ENCODE measurements around the gene FAM169A. TPM values are rescaled to one million over a fixed set of nuclear protein-coding genes. Genes with fewer than 3 reads are reported as not detected.

Gene FAM169A
- total and polyA plus RNA-seq, 10 of the 15 experiments (the other 5 are each of a cell fraction or from before 2014, with no cell fraction given), result 0.37 to 15.4 (median 4.7) TPM

- TF ChIP-seq CTCF (IDR thresholded peaks at IDR 0.05 in 2 of 3, conservative IDR thresholded peaks at IDR 0.05 in 1 of 3; ENCODE audit: control insufficient read depth in 2 of 3, extremely low read depth in 1 of 3, insufficient read depth in 1 of 3, low read depth in 3 of 3, low read length in 3 of 3), result no peak
- TF ChIP-seq BCL11A (IDR thresholded peaks at IDR 0.05; ENCODE audit: low read depth, low read length), result no peak
- TF ChIP-seq EP300 (IDR thresholded peaks at IDR 0.05; ENCODE audit: borderline replicate concordance in 1 of 2, control insufficient read depth in 1 of 2, low read depth in 2 of 2, low read length in 2 of 2), result no peak
- no peak for TF ChIP-seq SRF (IDR thresholded peaks at IDR 0.05; ENCODE audit: low read depth in 2 of 2, low read length in 2 of 2)
- no peak for TF ChIP-seq FOXK2 (IDR thresholded peaks at IDR 0.05)
- TF ChIP-seq ZNF384 (IDR thresholded peaks at IDR 0.05; ENCODE audit: borderline replicate concordance, low read depth, low read length), result no peak
- no peak for TF ChIP-seq GATAD2B (conservative IDR thresholded peaks at IDR 0.05; ENCODE audit: low read depth)
- no peak for TF ChIP-seq ETV6 (conservative IDR thresholded peaks at IDR 0.05 in 1 of 2, IDR thresholded peaks at IDR 0.05 in 1 of 2; ENCODE audit: borderline replicate concordance in 1 of 2, low read depth in 1 of 2)
- no peak for TF ChIP-seq ZNF622 (IDR thresholded peaks at IDR 0.05)
These were observed 79.3 kb downstream of the FAM169A start (continued) for GRCh38 chr5:74786851-74787250.

DNA sequence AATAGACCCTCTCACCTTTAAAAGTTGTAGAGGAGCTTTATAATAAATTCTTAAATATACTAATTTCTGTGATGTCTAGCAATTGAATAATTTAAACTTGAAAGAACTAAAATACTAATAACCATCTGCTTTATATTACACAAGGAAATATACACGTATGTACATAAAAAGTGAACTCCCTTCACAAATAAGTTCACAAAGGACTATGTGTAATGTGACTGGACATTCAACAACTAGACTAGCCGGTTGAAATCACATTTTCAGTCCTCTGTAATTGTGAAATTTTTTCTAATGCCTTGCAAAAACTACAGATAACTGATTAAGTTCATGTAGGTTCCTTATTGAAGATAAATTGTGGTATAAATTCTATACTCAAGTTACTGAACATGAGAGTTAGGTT, 87.6 kb downstream of the FAM169A start:
- ChIA-PET SMC1A (ENCODE audit: uncharacterized antibody, unreplicated experiment) (no interaction called here), CTCF (no interaction called here), POLR2A (no interaction called here), RAD21 (ENCODE audit: unreplicated experiment) (no interaction called here)
- DNase-seq (ENCODE audit: low read depth, low spot score) (no peak), ATAC-seq (no peak), FAIRE-seq (no peak)
- Histone ChIP-seq H3K27me3 (replicated peaks in 1 of 2; ENCODE audit: control insufficient read depth in 2 of 2, insufficient read depth in 2 of 2, low read length in 1 of 2) (no peaks in the 10 kb centered on the region), H3K4me3 (no peak overlapping the region), H3K27ac (ENCODE audit: control insufficient read depth, insufficient read depth) (no peak overlapping the region), H2AFZ (ENCODE audit: control insufficient read depth, low read depth, low read length) (no peak overlapping the region), H3K9me3 (replicated peaks; ENCODE audit: control insufficient read depth, insufficient read depth, low read length) (no peaks in the 10 kb centered on the region), H3K36me3 (ENCODE audit: control insufficient read depth in 2 of 2, insufficient read depth in 2 of 2, low read length in 1 of 2) (peaks cover 0 to 7% of the 10 kb centered on the region in 2 experiments; a peak in 3 of 4 replicates), H3K9ac (ENCODE audit: control insufficient read depth, insufficient read depth, low read length) (no peak overlapping the region), H3K4me2 (ENCODE audit: control insufficient read depth, insufficient read depth) (no peak overlapping the region), H3K4me1 (ENCODE audit: control insufficient read depth, insufficient read depth, low read length) (no peaks in the 10 kb centered on the region), H3K79me2 (ENCODE audit: control insufficient read depth, insufficient read depth, low read length) (no peaks in the 10 kb centered on the region), H4K20me1 (ENCODE audit: control insufficient read depth, insufficient read depth) (no peaks in the 10 kb centered on the region)
- 100% methylated on average over 2 of the region's 2 CpGs for WGBS (ENCODE audit: insufficient coverage, insufficient replicate concordance, low lambda C conversion rate, missing lambda C conversion rate)
- no TSS peak for BruUV-seq (replicated peaks)
- intact Hi-C loops (cut with micrococcal nuclease; ENCODE audit: unreplicated experiment), result no loop called here
- in situ Hi-C loops (cut with MboI), result no loop called here
- no peak for TF ChIP-seq POLR2AphosphoS2 (IDR thresholded peaks at IDR 0.05; ENCODE audit: low read depth, low read length)
- TF ChIP-seq SKIL (IDR thresholded peaks at IDR 0.05; ENCODE audit: low read depth, poor library complexity, severe bottlenecking), result no peak
- no peak for TF ChIP-seq HDAC6 (IDR thresholded peaks at IDR 0.05; ENCODE audit: unreplicated experiment)
- no peak for TF ChIP-seq IRF4 (IDR thresholded peaks at IDR 0.05; ENCODE audit: low read depth, low read length)
- TF ChIP-seq, protein P1, sequence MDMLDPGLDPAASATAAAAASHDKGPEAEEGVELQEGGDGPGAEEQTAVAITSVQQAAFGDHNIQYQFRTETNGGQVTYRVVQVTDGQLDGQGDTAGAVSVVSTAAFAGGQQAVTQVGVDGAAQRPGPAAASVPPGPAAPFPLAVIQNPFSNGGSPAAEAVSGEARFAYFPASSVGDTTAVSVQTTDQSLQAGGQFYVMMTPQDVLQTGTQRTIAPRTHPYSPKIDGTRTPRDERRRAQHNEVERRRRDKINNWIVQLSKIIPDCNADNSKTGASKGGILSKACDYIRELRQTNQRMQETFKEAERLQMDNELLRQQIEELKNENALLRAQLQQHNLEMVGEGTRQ (IDR thresholded peaks at IDR 0.05; ENCODE audit: borderline replicate concordance, low read depth, low read length), result no peak
- no peak for TF ChIP-seq CBFB (IDR thresholded peaks at IDR 0.05; ENCODE audit: low read depth)
- no peak for TF ChIP-seq KAT2A (conservative IDR thresholded peaks at IDR 0.05; ENCODE audit: control insufficient read depth, low read depth, low read length)
- TF ChIP-seq BCL11A (IDR thresholded peaks at IDR 0.05; ENCODE audit: low read depth, low read length), result no peak
- no peak for TF ChIP-seq MTA3 (IDR thresholded peaks at IDR 0.05; ENCODE audit: borderline replicate concordance, low read length)
- no peak for TF ChIP-seq PAX5 (IDR thresholded peaks at IDR 0.05; ENCODE audit: borderline replicate concordance, low read depth, low read length)
- TF ChIP-seq ZSCAN29 (IDR thresholded peaks at IDR 0.05), result no peak
- no peak for TF ChIP-seq RAD21 (IDR thresholded peaks at IDR 0.05; ENCODE audit: insufficient read depth, low read depth, low read length)
